NCI-H526 treated with DMSO at 0.1 percent for 48 hours (cell line): Measurements from ENCODE around the gene SNAPC1.
"Not testable (repeated sequence)": the region's sequence is repeated elsewhere in the genome, so short reads cannot be mapped to it uniquely, and the experiment has no call there.

Source experiments
- DNase-seq: peaks from one replicate; lab custom pipeline; 2025; lab: John Stamatoyannopoulos, UW

SNAPC1 gene

GRCh38 chr14:61761959-61762786, at the start of gene SNAPC1:
SNAPC1 (plus strand) TSS chr14:61762420; CDS start chr14:61762461, 41 bp downstream.
- peak; percentile 98 for DNase-seq

GRCh38 chr14:61713724-61714437, 48.3 kb upstream of the SNAPC1 start:
- no peak for DNase-seq

- no peak for DNase-seq
Observed at GRCh38 chr14:61716956-61717355, 45.3 kb upstream of the SNAPC1 start.

- DNase-seq = no peak
Observed at GRCh38 chr14:61718039-61718438, 44.2 kb upstream of the SNAPC1 start.

- DNase-seq = no peak
Observed at GRCh38 chr14:61719344-61720293, 42.6 kb upstream of the SNAPC1 start.

- DNase-seq = no peak
Observed at GRCh38 chr14:61720294-61720661, 41.9 kb upstream of the SNAPC1 start.

- DNase-seq = no peak
Observed at GRCh38 chr14:61720741-61721140, 41.5 kb upstream of the SNAPC1 start.

GRCh38 chr14:61724133-61724532, 38.1 kb upstream of the SNAPC1 start:
- DNase-seq = no peak

GRCh38 chr14:61726778-61727658, 35.2 kb upstream of the SNAPC1 start:
- DNase-seq = no peak

- DNase-seq = no peak
Observed at GRCh38 chr14:61730756-61731373, 31.4 kb upstream of the SNAPC1 start.

GRCh38 chr14:61733972-61734371, 28.2 kb upstream of the SNAPC1 start:
- no peak for DNase-seq

GRCh38 chr14:61736751-61737150, 25.5 kb upstream of the SNAPC1 start:
- DNase-seq = no peak

- no peak for DNase-seq
Observed at GRCh38 chr14:61737915-61738314, 24.3 kb upstream of the SNAPC1 start.

- DNase-seq = no peak
Observed at GRCh38 chr14:61739133-61739532, 23.1 kb upstream of the SNAPC1 start.

GRCh38 chr14:61742371-61742770, 19.8 kb upstream of the SNAPC1 start:
- no peak for DNase-seq

- no peak for DNase-seq
Observed at GRCh38 chr14:61744238-61744637, 18.0 kb upstream of the SNAPC1 start.

GRCh38 chr14:61746346-61746745, 15.9 kb upstream of the SNAPC1 start:
- DNase-seq = not testable (repeated sequence)

GRCh38 chr14:61746881-61747280, 15.3 kb upstream of the SNAPC1 start:
- no peak for DNase-seq

- no peak for DNase-seq
Observed at GRCh38 chr14:61747342-61747741, 14.9 kb upstream of the SNAPC1 start.

GRCh38 chr14:61749264-61749663, 13.0 kb upstream of the SNAPC1 start:
- no peak for DNase-seq

GRCh38 chr14:61749867-61750266, 12.4 kb upstream of the SNAPC1 start:
- DNase-seq = no peak
